LNCAP (cell line): ENCODE measurements around the gene PAFAH1B2.

Source experiments
- CTCF ChIP-seq: fragments of 450-650 bp; IDR thresholded peaks from 2 replicates; pipeline ENCODE4 v1.5.1; 2017; ENCODE audit warnings: mild to moderate bottlenecking

PAFAH1B2 gene

GRCh38 chr11:117122556-117122955, 21.5 kb upstream of the PAFAH1B2 start:
- TF ChIP-seq CTCF, result no peak

DNA sequence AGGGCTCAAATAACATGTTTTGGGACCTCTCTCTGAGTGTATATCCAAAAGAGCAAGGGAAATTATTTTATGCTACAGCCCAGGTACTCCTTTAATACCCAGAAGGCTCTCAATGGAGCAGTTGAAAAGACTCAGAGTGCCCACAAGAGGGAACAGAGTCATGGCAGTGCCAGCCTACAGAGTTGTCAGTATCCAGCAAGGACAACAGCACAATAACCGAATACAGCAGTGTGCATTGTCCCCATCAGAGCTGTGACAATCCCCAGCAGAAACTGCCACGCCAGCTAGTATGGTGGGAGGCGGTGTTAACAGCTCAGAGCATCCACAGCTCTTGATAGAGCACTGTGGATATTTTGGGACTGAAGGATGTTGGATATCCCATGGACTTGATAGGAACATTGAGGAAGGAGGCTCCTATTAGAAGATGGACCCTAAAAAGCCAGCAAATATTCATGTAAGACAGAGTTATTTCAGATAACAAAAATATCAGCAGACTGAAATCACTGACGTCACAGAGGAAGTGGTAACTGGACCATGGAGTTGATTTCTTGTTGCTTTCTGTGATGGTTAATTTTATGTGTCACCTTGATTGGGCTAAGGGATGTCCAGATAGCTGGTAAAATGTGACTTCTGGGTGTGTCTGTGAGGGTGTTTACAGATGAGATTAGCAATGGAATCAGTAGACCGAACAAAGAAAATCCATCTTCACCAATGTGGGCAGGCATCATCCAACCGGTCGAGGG, 17.7 kb upstream of the PAFAH1B2 start:
- no peak for TF ChIP-seq CTCF

DNA sequence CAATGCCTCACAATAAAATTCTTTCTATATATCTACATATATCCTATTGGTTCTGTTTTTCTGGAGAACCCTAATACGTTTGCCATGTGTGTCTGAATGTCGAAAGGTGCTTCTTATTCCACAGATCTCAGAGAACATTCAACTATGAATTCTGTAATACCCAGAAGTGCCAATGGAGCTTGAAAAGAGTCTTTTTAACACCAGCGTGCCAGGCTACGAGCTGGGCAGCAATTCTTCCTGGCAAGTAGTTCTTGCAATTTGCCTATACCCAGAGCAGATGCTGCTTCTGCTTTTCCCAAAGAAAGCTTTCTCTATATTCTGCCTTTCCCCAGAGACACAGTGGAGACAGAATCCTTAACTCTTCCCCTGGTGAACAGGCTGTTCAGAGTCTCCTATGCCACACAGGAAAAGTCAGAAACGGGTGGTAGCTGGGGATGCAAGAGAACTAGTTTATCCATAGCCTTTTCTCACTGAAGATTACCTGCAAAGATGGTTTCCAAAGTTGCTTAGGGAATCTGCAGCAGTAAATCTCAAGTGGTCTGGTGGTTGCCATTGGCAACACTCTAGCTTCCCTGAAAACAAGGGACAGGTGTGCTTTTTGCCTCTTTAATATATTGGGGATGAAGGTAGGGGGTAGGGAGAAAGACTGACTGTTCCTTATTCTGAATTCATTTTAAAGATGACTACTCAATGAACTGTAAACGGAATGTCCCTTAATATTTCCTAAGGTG, 16.8 kb upstream of the PAFAH1B2 start:
- TF ChIP-seq CTCF, result no peak

GRCh38 chr11:117128289-117128688, 15.8 kb upstream of the PAFAH1B2 start:
- no peak for TF ChIP-seq CTCF

GRCh38 chr11:117130879-117131278, 13.2 kb upstream of the PAFAH1B2 start:
- TF ChIP-seq CTCF, result no peak

GRCh38 chr11:117134431-117134830, 9.7 kb upstream of the PAFAH1B2 start:
- TF ChIP-seq CTCF, result no peak

GRCh38 chr11:117143390-117143789, 697 bp upstream of the PAFAH1B2 start:
- no peak for TF ChIP-seq CTCF
